Measurements from ENCODE around the gene UTP25.
"Not testable (repeated sequence)": the region's sequence is repeated elsewhere in the genome, so short reads cannot be mapped to it uniquely, and the experiment has no call there.

The UTP25 gene, protein sequence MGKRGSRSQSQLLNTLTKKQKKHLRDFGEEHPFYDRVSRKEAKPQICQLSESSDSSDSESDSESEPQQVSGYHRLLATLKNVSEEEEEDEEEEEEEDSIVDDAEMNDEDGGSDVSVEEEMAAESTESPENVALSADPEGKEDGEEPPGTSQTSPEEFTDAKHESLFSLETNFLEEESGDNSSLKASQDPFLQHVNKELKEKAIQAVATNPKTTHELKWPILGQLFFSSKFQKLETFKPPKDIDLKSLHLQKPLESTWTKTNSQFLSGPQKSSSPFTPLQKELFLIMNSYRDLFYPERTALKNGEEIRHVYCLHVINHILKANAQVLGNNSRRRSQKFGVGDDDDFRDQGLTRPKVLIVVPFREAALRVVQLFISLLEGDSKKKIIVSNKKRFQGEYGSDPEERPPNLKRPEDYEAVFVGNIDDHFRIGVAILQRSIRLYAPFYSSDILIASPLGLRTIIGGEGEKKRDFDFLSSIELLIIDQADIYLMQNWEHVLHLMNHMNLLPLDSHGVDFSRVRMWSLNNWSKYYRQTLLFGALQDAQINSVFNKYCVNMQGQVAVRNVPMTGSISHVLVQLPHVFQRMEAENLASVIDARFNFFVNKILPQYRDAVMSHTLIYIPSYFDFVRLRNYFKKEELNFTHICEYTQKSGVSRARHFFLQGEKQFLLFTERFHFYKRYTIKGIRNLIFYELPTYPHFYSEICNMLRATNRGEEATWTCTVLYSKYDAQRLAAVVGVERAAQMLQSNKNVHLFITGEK

DNA sequence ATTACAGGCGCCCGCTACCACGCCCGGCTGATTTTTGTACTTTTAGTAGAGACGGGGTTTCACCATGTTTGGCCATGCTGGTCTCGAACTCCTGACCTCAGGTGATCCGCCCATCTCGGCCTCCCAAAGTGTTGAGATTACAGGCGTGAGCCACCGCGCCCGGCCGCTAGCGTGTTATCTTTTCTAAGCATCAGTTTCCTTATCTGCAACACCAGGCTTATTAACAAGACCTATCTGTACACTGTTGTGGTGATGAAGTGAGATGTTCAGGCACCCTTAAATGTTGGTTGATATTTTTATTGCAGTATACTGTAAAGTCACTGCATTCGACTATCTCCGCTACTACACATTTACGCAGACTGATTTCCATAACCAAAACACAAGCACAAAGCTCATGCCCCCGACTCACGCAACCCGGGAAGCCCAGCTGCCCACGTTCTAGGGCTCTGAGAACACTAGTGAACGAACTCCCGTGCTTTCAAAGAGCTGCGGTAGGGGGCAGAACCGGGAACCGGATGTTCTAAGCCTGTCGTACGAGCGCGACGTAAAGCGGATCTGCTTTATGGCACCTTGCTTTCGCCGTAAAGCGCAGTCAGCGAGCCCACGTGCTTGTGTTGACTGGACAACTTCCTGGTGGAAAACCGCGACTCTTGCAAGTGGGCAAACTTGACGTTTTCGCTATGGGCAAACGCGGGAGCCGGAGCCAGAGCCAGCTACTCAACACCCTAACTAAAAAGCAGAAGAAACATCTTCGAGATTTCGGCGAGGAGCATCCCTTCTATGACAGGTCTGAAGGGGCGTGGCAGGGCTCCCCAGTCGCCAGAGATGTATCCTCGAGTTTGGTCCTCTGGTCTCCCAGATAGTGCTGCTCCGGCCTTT, at the start of gene UTP25:
Gene UTP25 (plus strand): TSS at position 589 of the 879 bp plus-strand sequence. CDS start 92 bp downstream, at position 681.
- DNase-seq (ENCODE audit: low spot score) = peak; percentile 91

DNA sequence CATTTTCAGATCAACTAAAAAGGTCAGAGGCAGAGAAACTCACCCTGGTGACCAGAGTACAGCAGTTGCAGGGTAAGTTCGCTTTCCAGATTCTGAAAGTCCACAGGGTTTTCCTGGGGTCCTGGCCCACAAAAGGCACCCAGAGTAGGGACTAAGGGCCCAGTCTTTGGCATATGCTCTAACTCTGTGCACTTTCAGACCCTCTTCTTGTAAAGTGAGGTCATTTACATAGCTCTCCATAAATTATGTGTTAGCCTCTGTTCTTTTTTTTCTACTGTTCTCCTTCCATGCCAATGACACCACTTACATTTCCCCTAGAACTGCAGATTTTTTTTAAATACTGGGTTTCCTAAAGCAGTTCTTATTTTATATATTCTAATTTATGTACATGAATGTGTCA, 49.7 kb upstream of the UTP25 start:
- DNase-seq (ENCODE audit: low spot score) = no peak

DNA sequence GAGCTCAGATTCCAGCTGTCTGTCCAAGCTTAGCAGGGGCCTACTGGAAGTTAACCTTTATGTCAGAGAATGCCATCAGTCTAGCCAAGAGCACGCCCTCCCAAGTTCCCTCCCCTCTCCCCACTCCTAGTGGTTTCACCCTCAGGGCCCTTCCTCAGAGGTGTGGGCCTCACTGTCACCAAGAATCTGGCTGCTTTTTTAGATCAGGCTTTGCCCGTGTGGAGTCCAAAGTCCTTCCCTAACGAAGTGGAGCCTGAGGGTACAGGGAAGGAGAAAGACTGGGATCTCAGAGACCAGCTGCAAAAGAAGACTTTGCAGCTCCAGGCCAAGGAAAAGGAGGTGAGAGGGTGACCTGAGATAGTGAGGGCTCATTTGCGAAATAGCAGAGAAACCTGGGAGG, 47.5 kb upstream of the UTP25 start:
- no peak for DNase-seq (ENCODE audit: low spot score)

DNA sequence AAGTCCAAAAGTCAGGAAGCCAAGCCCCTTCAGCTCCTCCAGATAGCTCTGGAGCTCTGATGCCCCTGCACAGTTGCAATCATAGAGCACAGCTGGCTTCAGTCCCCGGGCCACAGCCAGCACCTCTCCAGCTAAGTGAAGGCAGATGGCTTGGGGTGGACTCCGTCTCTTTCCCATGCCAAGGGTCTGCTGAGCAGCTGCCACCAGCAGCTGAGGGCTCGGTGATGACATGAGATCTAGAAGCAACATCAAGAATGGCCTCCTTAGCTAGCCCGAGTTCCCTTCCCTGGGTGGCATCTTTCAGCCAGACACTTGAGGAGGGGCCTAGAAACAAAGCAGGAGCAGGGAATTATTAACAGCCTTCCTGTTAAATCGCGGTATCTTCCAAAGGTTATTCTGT, 44.4 kb upstream of the UTP25 start:
- DNase-seq (ENCODE audit: low spot score) = no peak

DNA sequence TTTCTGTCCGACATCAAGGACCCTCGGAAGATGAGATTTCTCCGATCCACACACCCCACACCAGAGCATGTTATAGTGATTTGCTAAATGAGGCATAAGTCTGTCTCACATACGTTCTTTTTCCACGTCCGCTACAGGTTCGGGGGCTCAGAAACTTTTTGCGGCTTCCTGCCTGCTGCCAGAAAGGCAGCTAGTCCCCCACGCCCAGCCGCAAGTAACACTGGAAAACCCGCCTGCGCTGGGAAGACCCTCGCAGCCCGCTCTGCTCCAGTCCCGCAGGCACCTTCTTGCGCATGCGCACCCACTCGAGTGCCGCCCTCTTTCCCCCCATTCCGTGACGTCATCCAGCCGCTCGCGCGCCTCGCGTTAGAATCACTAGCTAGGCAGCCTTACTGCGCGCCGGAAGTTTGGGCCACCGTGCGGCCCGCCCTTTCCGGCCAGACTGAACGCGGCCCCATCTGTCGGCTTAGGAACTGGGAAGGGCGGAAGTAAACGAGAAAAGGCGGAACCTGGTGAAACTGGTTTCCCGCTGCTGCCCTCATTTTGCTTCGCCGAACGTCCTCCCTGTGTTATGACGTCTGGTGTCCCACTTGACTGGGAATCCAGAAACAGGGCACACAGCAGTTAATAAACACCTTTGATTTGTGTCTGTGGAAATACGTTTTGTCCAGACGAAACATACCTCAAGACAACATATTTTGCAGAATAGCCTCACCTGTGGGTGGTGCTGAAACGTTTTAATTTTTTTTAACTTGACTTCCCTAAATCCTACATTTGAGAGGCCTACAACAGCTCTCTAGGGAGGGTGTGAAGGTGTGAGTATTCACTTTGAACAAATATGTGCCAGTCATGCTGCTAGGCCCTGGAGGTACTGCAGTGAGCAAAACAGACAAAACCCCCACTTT, 43.3 kb upstream of the UTP25 start, which contains the start of gene C1orf74:
Gene C1orf74 (minus strand): TSS at position 295 of the 905 bp plus-strand sequence. CDS start 925 bp downstream, outside the sequence.
- DNase-seq (ENCODE audit: low spot score) = peak; percentile 99

DNA sequence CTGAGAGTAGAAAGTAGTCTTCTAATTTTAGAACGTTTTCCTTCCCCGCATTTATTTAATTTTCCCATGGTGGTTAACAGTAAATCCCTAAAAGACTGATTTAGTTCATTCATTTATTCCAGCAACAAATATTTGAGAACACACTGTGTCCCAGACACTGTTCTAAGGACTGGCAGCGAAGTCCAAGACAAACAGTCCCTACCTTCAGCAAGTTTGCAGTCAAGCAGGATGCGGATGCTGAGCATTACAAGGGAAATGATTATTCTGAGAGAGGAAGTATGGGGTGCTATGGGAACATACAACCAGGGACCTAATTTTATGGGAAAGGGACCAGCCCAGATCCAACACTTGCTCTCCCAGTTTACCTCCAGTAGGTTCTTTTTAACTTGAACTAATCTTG, 42.2 kb upstream of the UTP25 start:
- DNase-seq (ENCODE audit: low spot score) = no peak

DNA sequence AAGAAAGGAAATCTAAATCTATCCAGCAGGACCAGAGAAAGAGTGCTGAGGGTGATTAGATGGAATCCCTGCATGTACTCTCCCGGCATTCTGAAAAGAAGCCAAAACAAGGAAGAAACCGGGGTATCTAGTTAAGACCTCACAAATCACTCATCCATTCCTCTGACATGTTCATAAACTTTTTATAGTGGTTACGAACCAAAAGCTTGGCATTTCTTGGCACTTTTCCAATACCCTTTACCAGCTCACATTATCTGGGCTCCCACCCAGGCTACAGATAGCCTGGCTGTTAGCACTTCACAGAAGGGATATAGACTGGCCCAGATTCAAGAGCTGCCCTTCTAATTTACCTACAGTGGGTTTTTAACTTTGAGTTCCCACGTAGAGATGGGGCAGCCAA, 41.6 kb upstream of the UTP25 start:
- no peak for DNase-seq (ENCODE audit: low spot score)

DNA sequence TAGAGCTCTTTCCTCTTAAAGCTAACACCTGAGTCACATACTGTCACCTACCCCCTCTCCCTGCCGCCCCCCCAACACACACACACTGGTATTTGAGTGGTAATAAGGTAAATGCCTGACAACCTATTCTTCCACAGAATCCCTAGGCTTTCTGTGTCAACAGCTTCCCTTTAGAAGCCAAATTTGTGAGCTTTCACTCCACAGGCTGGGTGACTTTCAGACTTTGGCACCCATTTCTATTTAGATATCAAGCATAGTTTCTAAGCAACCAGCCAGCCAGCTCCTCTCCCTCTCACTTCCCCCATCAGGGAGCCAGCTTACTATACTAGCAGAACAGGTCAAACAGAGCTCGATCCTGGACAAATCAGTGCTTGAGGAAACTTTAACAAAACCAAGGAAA, 40.2 kb upstream of the UTP25 start:
- no peak for DNase-seq (ENCODE audit: low spot score)

DNA sequence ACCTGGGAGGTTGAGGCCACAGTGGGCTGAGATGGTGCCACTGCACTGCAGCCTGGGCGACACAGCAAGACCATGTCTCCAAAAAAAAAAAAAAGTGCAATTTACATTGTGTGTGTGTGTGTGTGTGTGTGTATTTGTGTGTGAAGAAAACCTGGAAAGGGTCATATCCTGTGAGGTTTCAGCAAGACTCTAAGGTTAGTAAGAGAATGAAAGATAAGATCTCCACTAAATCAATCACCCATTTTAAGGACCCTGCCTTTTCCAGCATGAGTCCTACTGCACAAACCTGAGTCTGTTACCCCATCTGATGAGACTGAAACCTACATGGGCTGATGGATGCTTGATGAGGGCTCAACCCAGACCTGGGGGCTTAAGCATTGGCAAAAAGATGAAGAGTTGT, 38.5 kb upstream of the UTP25 start:
- DNase-seq (ENCODE audit: low spot score) = no peak

DNA sequence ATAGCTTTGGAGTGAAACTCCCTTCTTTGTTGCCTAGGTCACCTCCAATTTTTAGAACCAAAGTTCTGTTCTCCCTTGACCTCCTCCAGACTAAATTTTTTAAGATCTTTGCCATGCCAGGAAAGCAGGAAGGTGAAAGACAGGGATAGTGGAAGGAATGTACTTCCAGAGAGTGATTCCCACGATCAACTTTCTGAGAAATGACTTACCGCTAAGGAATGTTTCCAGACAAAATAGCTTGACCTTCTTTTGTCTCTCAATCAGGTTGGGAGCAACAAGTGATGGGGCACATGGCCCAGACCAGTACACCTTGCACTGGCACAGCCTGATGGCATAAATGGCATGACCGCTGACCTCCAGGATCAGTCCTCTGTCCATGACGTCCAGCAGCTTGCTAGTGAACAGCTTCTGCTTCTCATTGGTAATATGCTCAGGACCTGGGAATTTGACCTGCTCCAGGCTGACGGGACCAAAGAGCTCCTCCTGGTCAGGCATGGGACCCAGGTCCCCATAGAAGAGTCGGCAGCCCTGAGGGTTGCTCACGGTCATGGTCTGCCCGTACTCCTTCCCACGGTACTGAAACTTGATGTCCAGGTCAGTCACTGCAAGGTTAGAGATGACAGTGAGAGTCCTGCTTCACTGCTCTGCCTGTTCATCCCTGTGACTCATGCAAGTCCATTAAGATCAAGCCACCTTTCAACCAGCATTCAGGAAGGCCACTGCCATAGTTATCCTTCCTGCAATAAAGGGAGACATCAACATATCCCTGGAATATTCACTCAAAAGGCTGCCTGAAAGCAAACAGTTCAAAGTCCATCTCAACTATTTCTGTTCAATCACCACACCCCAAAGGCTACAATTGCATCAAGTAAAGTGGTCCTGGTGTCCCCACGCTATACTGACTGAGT, 37.2 kb upstream of the UTP25 start:
- no peak for DNase-seq (ENCODE audit: low spot score)

DNA sequence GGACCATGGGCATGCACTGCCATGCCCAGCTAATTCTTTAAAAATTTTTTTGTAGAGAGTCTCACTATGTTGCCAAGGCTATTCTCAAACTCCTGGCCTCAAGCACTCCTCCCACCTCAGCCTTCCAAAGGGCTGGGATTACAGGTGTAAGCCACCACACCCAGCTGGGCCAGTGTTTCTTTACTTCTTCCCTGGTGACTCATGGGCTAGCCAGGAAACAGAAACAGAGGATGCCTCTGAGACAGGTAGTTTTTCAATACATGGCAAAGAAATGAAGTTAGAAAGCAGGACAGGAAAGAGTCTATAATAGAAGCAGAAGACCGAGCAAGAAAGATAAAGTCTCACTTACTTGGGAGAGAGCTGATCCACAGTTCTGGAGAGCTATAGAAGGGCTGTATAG, 35.9 kb upstream of the UTP25 start:
- no peak for DNase-seq (ENCODE audit: low spot score)

DNA sequence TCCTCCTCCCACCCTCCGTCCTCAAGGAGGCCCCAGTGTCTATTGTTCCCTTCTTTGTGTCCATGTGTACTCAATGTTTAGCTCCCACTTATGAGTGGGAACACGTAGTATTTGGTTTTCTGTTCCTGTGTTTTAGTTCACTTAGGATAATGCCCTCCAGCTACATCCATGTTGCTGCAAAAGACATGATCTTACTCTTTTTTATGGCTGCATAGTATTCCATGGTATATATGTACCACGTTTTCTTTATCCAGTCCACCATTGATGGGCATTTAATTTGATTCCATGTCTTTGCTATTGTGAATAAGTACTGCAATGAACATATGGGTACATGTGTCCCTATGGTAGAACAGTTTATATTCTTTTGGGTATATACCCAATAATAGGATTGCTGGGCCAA, 34.1 kb upstream of the UTP25 start:
- DNase-seq (ENCODE audit: low spot score) = not testable (repeated sequence)

DNA sequence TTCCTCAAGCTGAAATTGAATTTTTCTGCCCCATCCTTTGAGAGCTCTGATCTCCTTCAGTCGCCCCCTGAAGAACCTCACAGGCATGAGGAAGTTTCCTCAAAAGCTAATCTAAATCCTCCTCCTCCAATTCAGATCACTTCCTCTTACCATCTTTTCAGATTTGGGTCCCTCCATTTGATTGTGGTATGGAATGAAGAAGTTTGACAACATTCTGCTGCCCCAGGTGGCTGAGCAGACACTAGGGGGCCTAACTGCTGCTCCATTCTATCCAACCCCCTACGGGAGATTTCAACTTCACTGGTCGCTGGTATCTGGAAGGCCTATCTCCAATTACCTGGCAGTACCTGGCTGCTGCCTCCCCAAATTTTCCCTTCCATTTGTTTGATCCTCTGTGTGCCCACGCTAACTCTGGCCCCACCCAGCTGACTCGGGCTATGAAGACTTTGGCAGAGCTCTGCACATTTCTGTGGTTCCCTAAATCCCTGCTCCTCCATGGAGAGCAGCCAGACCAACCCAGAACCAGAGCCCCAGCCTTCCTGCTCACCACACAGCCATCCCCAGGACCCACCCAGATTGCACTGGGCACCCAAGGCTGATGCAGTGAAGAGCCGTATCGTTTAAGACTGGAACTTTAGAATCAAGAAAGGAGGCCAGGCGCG, 29.7 kb upstream of the UTP25 start:
- DNase-seq (ENCODE audit: low spot score) = no peak

DNA sequence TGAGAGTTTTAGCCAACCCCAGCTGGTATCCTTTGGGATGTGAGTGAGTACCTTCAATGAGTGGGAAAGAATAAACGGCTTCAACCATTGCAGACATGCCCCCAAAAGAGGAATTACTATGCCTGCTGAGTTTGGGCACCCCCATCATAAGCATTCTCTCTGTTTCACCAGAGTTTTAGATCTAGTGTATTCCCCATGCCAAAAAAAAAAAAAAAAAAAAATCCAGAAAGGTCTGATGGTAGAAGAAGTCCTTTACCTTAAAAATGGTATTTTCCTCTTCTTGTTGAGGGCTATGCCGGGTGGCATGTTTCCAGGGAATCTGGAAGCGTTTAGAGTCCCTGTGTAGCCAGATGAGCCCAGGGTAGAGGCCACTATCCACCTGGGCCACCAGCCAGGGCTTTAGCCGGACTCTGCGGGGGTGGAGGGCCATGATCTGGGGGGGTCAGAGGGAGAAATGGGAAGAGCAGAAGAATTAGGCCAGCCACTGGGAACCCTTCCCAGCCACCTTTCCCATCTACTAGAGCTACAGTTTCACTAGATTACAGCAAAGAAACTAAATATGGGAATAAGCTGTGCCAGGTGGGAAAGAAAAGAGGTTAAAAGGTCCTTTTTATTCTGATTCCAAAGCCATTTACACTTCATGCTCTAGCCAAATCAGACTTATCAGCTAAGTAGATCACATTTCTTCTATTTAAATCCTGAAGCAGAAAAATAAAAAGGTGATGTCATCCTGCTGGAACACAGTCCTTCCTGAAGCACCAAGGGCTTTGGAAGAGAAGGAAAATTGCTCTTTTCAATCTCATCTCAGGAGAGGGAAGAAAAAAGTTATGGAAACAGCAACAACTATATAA, 26.6 kb upstream of the UTP25 start:
- no peak for DNase-seq (ENCODE audit: low spot score)

DNA sequence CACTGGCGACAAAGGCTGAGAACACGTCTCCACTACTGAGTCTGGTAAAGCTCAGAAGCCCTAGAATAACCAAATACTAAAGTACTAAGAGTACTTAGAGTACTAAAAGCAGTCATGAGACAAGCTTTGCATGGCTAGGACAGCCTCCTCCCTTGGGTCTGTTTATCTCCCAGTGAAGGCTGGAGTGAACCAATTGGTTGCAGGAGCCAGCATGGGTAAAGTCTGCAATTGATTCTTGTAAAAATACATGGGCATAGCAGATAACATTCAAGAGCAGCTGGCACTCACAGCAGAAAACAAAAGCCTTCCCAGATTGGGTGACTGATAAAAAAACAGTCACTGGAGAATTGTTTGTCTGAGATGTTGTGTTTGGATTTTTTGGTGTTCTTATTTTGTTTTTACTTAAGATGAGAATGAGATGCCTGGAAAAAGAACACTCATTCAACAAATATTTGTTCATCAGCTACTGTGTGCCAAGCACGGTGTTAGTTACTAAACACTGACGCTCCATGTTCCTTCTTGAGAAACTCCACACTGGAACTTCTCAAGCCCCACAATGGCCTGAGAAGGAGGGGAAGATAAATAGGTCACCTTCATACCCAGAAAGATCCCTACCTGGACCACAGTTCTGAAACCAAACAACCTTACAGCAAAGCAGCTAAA, 25.5 kb upstream of the UTP25 start:
- DNase-seq (ENCODE audit: low spot score) = no peak

DNA sequence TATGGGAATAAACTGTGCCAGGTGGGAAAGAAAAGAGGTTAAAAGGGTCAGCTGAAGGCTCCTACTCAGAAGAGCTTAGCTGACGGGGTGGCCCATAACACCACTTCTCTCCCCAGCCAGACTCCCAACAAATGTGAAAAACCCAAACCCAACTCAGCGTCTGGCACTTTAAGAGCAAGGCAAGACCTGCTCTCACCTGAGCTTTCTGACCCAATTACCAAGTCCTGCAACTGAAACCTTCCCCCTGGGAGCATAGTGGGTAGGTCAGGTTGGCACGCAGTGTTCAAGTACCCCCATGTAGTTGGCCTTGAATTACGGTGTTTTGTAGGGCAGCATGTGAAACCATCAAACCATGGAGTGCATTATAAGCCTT, 25.0 kb upstream of the UTP25 start:
- DNase-seq (ENCODE audit: low spot score) = no peak

DNA sequence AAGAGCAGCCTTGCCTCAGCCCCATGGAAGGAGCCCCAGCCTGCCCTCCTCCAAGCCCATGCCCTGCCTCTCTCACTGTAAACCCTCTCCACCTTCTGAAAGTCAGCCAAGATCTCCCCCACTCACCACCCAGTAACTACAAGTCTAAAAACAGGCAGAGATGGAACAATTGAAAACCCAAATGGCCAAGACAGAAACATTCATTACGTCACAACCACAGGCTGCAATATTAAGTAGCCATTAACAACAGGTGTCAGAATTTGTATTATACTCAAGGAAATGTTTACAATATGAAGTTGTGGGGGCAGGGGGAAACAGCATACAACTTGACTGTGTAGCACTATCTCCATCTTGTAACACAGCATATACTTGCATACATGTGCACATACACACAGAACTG, 24.2 kb upstream of the UTP25 start:
- no peak for DNase-seq (ENCODE audit: low spot score)

DNA sequence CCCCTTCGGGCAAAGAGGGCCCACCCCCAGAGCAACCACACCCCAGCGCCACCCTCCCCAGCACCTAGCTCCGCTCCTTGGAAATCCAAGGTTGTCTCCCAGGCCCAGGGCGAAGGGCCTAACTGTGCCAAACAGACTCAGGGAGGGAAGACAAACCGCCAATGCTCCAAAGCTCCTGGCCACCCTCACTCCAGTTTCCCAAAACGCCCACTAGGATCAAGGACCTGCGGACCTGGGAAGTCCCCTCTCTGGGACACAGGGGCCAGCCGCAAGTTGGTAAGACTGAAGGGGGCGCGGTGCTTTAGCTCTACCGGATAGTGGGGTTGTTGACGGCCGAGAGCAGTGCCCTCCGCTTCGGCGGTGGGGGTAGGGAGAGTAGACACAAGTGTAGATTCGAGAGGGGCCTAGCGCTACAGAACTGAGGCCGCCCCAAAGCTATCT, 22.4 kb upstream of the UTP25 start:
- peak; percentile 52 for DNase-seq (ENCODE audit: low spot score)

Measured in ecto neural progenitor cell (in vitro differentiated cells).